Stimulated activated CD4-positive, alpha-beta T cell treated with anti-CD3 and anti-CD28 coated beads, Interleukin-15, amount 100 ng/mL, for 48 hours (primary cell): ENCODE data around the gene AP3S2.
"Not testable (repeated sequence)": the region's sequence is repeated elsewhere in the genome, so short reads cannot be mapped to it uniquely, and the experiment has no call there.

Source experiments
- DNase-seq, 2 donors: peaks; one replicate each; pipeline ENCODE4 v3.0.0-alpha.2; 2020; ENCODE audit warnings: low read depth in 2 of 2

AP3S2 gene

GRCh38 chr15:89834465-89835175 lies 59.2 kb downstream of the AP3S2 start:
- not testable (repeated sequence) for DNase-seq

- no peak for DNase-seq
These were observed 59.8 kb downstream of the AP3S2 start for GRCh38 chr15:89833966-89834365.

GRCh38 chr15:89830639-89831038 lies 63.2 kb downstream of the AP3S2 start:
- DNase-seq: no peak

GRCh38 chr15:89829616-89830440 lies 64.0 kb downstream of the AP3S2 start:
- DNase-seq: no peak

- DNase-seq: no peak
These were observed 64.6 kb downstream of the AP3S2 start for GRCh38 chr15:89829161-89829560.

- no peak for DNase-seq
These were observed 65.3 kb downstream of the AP3S2 start for GRCh38 chr15:89828281-89829145.

- no peak for DNase-seq
These were observed 66.0 kb downstream of the AP3S2 start for GRCh38 chr15:89827829-89828228.

- no peak for DNase-seq
These were observed 66.8 kb downstream of the AP3S2 start for GRCh38 chr15:89826671-89827655.

- DNase-seq: no peak
These were observed 68.4 kb downstream of the AP3S2 start for GRCh38 chr15:89825271-89825940.

- DNase-seq: no peak
These were observed 69.3 kb downstream of the AP3S2 start for GRCh38 chr15:89824607-89824867.

GRCh38 chr15:89823836-89824606 lies 69.8 kb downstream of the AP3S2 start:
- no peak for DNase-seq

GRCh38 chr15:89822951-89823711 lies 70.7 kb downstream of the AP3S2 start:
- DNase-seq: no peak

GRCh38 chr15:89822611-89822950 lies 71.2 kb downstream of the AP3S2 start:
- DNase-seq: no peak

- DNase-seq: no peak
These were observed 71.8 kb downstream of the AP3S2 start for GRCh38 chr15:89822026-89822425.

- no peak for DNase-seq
These were observed 72.9 kb downstream of the AP3S2 start for GRCh38 chr15:89820666-89821611.

GRCh38 chr15:89818287-89818686 lies 75.5 kb downstream of the AP3S2 start:
- DNase-seq: no peak

- no peak for DNase-seq
These were observed 76.0 kb downstream of the AP3S2 start for GRCh38 chr15:89817701-89818280.

GRCh38 chr15:89815769-89816168 lies 78.0 kb downstream of the AP3S2 start:
- DNase-seq: no peak
